ENCODE data around the gene CCR9. TPM values are rescaled to one million over a fixed set of nuclear protein-coding genes. Genes with fewer than 3 reads are reported as not detected.

CCR9 gene
- total RNA-seq, 1 donor from 2014 or later = 0.48 TPM

GRCh38 chr3:45936261-45936660, 49.9 kb downstream of the CCR9 start:
- no peak for DNase-seq (ENCODE audit: low spot score)

GRCh38 chr3:45937206-45938042, 51.1 kb downstream of the CCR9 start:
- DNase-seq (ENCODE audit: low spot score) = no peak

- no peak for DNase-seq (ENCODE audit: low spot score)
These were observed 51.7 kb downstream of the CCR9 start for GRCh38 chr3:45938043-45938435.

GRCh38 chr3:45938864-45939263, 52.5 kb downstream of the CCR9 start:
- DNase-seq (ENCODE audit: low spot score) = peak; percentile 90

GRCh38 chr3:45939341-45939771, 53.0 kb downstream of the CCR9 start:
- no peak for DNase-seq (ENCODE audit: low spot score)

GRCh38 chr3:45940004-45940780, 53.8 kb downstream of the CCR9 start:
- DNase-seq (ENCODE audit: low spot score) = no peak

GRCh38 chr3:45940781-45941365, 54.5 kb downstream of the CCR9 start:
- no peak for DNase-seq (ENCODE audit: low spot score)

GRCh38 chr3:45942051-45942825, 55.9 kb downstream of the CCR9 start:
- no peak for DNase-seq (ENCODE audit: low spot score)

- DNase-seq (ENCODE audit: low spot score) = no peak
These were observed 57.0 kb downstream of the CCR9 start, which contains the start of gene CXCR6 for GRCh38 chr3:45943207-45943846. Gene CXCR6 (plus strand): TSS chr3:45943464. CDS start chr3:45946482, 3,018 bp downstream.

- no peak for DNase-seq (ENCODE audit: low spot score)
These were observed 58.7 kb downstream of the CCR9 start for GRCh38 chr3:45944830-45945620.

GRCh38 chr3:45946307-45946706, 60.0 kb downstream of the CCR9 start:
- no peak for DNase-seq (ENCODE audit: low spot score)

- DNase-seq (ENCODE audit: low spot score) = no peak
These were observed 60.5 kb downstream of the CCR9 start for GRCh38 chr3:45946875-45947274.

- no peak for DNase-seq (ENCODE audit: low spot score)
These were observed 61.0 kb downstream of the CCR9 start for GRCh38 chr3:45947361-45947760.

- peak; percentile 69 for DNase-seq (ENCODE audit: low spot score)
These were observed 62.0 kb downstream of the CCR9 start for GRCh38 chr3:45948311-45948781.

- no peak for DNase-seq (ENCODE audit: low spot score)
These were observed 62.5 kb downstream of the CCR9 start for GRCh38 chr3:45948881-45949280.

GRCh38 chr3:45949432-45949831, 63.1 kb downstream of the CCR9 start:
- no peak for DNase-seq (ENCODE audit: low spot score)

- no peak for DNase-seq (ENCODE audit: low spot score)
These were observed 63.8 kb downstream of the CCR9 start for GRCh38 chr3:45950131-45950530.

- no peak for DNase-seq (ENCODE audit: low spot score)
These were observed 64.6 kb downstream of the CCR9 start for GRCh38 chr3:45950686-45951600.

GRCh38 chr3:45951946-45952345, 65.6 kb downstream of the CCR9 start:
- DNase-seq (ENCODE audit: low spot score) = peak; percentile 45

Measured in umbilical cord (tissue), 2 donors.